ENCODE results near the gene CRYAB.

The CRYAB gene

DNA sequence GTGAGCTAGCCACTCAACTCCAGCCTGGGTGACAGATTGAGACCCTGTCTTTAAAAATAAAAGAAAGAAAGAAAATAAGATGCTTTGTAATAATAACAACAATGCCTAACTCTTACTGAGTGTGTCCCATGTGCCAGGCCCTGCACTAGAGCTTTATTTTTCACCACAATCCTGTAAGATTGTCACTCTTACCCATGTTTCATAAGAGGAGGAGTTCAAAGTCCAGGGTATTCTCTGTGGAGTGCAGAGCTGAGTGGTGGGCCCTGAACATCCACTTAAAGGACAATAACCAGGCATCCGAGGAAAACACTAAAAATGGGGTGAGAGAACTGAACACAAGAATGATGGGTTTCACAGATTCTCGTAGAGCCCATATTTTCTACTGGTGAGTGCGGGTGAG is 6.2 kb upstream of the CRYAB start:
- Histone ChIP-seq H2BK120ac (ENCODE audit: insufficient read depth, low read length, poor library complexity) (no peak overlapping the region), H2AFZ (ENCODE audit: insufficient read depth, low read length, poor library complexity) (no peak overlapping the region), H4K12ac (ENCODE audit: low read depth, low read length) (no peak overlapping the region), H3K23ac (ENCODE audit: low read length) (no peak overlapping the region), H3K4me3 (ENCODE audit: low read depth, low read length) (no peak overlapping the region), H3K4ac (ENCODE audit: low read depth, low read length) (no peak overlapping the region), H3K27me3 (ENCODE audit: insufficient read depth, low read length) (no peaks in the 10 kb centered on the region), H3K79me2 (ENCODE audit: control insufficient read depth, insufficient read depth, low read length, poor library complexity) (peaks cover 2% of the 10 kb centered on the region), H4K91ac (ENCODE audit: low read depth, low read length) (no peak overlapping the region), H3K9ac (ENCODE audit: low read length) (peak overlapping the region; percentile 13), H2BK12ac (ENCODE audit: low read length) (no peak overlapping the region), H2BK5ac (ENCODE audit: low read depth, low read length, poor library complexity) (no peak overlapping the region), H3K27ac (ENCODE audit: low read depth, low read length) (no peak overlapping the region), H3K36me3 (ENCODE audit: control insufficient read depth in 1 of 2, insufficient read depth in 2 of 2, low read length in 2 of 2) (no peaks in the 10 kb centered on the region), H3K18ac (ENCODE audit: low read length) (no peak overlapping the region), H3K9me3 (ENCODE audit: insufficient read depth, low read depth, low read length) (peaks cover 2% of the 10 kb centered on the region), H3K79me1 (ENCODE audit: low read length) (peaks cover 4% of the 10 kb centered on the region), H3K4me2 (ENCODE audit: low read length) (no peak overlapping the region), H4K8ac (ENCODE audit: low read depth, low read length) (no peak overlapping the region), H2AK5ac (ENCODE audit: low read length) (no peak overlapping the region), H3K14ac (ENCODE audit: low read length) (no peak overlapping the region), H3K4me1 (ENCODE audit: control insufficient read depth in 1 of 2, insufficient read depth in 2 of 2, low read length in 2 of 2) (peaks cover 3 to 4% of the 10 kb centered on the region in 2 experiments)
- DNase-seq, result no peak
- no CpG with 5 or more reads among the region's 3 CpGs for WGBS (ENCODE audit: extremely low coverage, insufficient coverage, insufficient read length)

DNA sequence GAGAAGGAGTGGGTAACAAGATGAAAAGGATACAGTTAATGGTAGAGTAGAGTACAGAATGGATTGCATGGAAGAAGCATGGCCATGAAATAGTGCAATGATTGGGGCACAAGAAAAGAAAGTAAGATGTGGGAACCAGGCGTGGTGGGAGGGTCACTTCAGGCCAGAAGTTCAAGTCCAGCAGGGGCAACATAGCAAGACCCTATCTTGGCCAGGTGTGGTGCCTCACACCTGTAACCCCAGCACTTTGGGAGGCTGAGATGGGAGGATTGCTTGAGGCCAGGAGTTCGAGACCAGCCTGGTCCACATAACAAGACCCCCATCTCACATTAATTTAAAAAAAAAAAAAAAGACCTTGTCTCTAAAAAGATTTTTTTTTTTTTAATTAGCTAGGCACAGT is 5.7 kb upstream of the CRYAB start:
- no peaks in the 10 kb centered on the region for H3K27me3 ChIP-seq (ENCODE audit: insufficient read depth, low read length)
- no peak overlapping the region for H4K12ac ChIP-seq (ENCODE audit: low read depth, low read length)
- H3K9ac ChIP-seq (ENCODE audit: low read length), result no peak overlapping the region
- H3K23ac ChIP-seq (ENCODE audit: low read length), result no peak overlapping the region
- no peak overlapping the region for H3K4me2 ChIP-seq (ENCODE audit: low read length)
- no CpG with 5 or more reads among the region's 2 CpGs for WGBS (ENCODE audit: extremely low coverage, insufficient coverage, insufficient read length)
- H3K9me3 ChIP-seq (ENCODE audit: insufficient read depth, low read depth, low read length), result peaks cover 2% of the 10 kb centered on the region
- H2AK5ac ChIP-seq (ENCODE audit: low read length), result no peak overlapping the region
- H3K79me2 ChIP-seq (ENCODE audit: control insufficient read depth, insufficient read depth, low read length, poor library complexity), result peaks cover 2% of the 10 kb centered on the region
- H4K91ac ChIP-seq (ENCODE audit: low read depth, low read length), result no peak overlapping the region
- H3K4me3 ChIP-seq (ENCODE audit: low read depth, low read length), result no peak overlapping the region
- H2BK12ac ChIP-seq (ENCODE audit: low read length), result no peak overlapping the region
- no peak overlapping the region for H4K8ac ChIP-seq (ENCODE audit: low read depth, low read length)
- no peak overlapping the region for H3K4ac ChIP-seq (ENCODE audit: low read depth, low read length)
- no peak overlapping the region for H2BK5ac ChIP-seq (ENCODE audit: low read depth, low read length, poor library complexity)
- no peak for DNase-seq
- peaks cover 3 to 4% of the 10 kb centered on the region in 2 experiments for H3K4me1 ChIP-seq (ENCODE audit: control insufficient read depth in 1 of 2, insufficient read depth in 2 of 2, low read length in 2 of 2)
- no peak overlapping the region for H3K27ac ChIP-seq (ENCODE audit: low read depth, low read length)
- H3K36me3 ChIP-seq (ENCODE audit: control insufficient read depth in 1 of 2, insufficient read depth in 2 of 2, low read length in 2 of 2), result no peaks in the 10 kb centered on the region
- H3K14ac ChIP-seq (ENCODE audit: low read length), result no peak overlapping the region
- no peak overlapping the region for H2BK120ac ChIP-seq (ENCODE audit: insufficient read depth, low read length, poor library complexity)
- H2AFZ ChIP-seq (ENCODE audit: insufficient read depth, low read length, poor library complexity), result no peak overlapping the region
- H3K79me1 ChIP-seq (ENCODE audit: low read length), result peaks cover 4% of the 10 kb centered on the region
- H3K18ac ChIP-seq (ENCODE audit: low read length), result no peak overlapping the region

DNA sequence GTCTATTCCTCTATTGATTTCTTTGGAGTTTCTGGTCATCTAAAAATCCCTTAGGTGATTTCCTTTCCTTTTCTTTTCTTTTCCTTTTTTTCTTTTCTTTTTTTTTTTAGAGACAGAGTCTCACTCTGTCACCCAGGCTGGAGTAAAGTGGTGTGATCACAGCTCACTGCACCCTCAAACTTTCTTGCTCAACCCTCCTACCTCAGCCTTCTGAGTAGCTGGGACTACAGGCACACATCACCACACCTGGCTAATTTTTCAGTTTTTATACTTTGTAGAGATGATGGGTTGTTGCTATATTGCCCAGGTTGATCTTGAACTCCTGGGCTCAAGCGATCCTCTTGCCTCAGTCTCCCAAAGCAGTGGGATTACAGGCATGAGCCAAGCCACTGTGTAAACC is 5.2 kb upstream of the CRYAB start:
- Histone ChIP-seq H3K9me3 (ENCODE audit: insufficient read depth, low read depth, low read length) (peaks cover 2% of the 10 kb centered on the region), H3K4ac (ENCODE audit: low read depth, low read length) (no peak overlapping the region), H3K27me3 (ENCODE audit: insufficient read depth, low read length) (no peaks in the 10 kb centered on the region), H4K91ac (ENCODE audit: low read depth, low read length) (no peak overlapping the region), H2BK120ac (ENCODE audit: insufficient read depth, low read length, poor library complexity) (no peak overlapping the region), H2BK12ac (ENCODE audit: low read length) (no peak overlapping the region), H4K12ac (ENCODE audit: low read depth, low read length) (no peak overlapping the region), H3K4me2 (ENCODE audit: low read length) (no peak overlapping the region), H3K14ac (ENCODE audit: low read length) (no peak overlapping the region), H2AK5ac (ENCODE audit: low read length) (no peak overlapping the region), H3K27ac (ENCODE audit: low read depth, low read length) (no peak overlapping the region), H2AFZ (ENCODE audit: insufficient read depth, low read length, poor library complexity) (no peak overlapping the region), H2BK5ac (ENCODE audit: low read depth, low read length, poor library complexity) (no peak overlapping the region), H3K36me3 (ENCODE audit: control insufficient read depth in 1 of 2, insufficient read depth in 2 of 2, low read length in 2 of 2) (no peaks in the 10 kb centered on the region), H3K79me1 (ENCODE audit: low read length) (peaks cover 5% of the 10 kb centered on the region), H3K23ac (ENCODE audit: low read length) (no peak overlapping the region), H3K79me2 (ENCODE audit: control insufficient read depth, insufficient read depth, low read length, poor library complexity) (peaks cover 2% of the 10 kb centered on the region), H3K4me3 (ENCODE audit: low read depth, low read length) (no peak overlapping the region), H3K18ac (ENCODE audit: low read length) (no peak overlapping the region), H3K9ac (ENCODE audit: low read length) (no peak overlapping the region), H3K4me1 (ENCODE audit: control insufficient read depth in 1 of 2, insufficient read depth in 2 of 2, low read length in 2 of 2) (peaks cover 7 to 8% of the 10 kb centered on the region in 2 experiments), H4K8ac (ENCODE audit: low read depth, low read length) (no peak overlapping the region)
- WGBS (ENCODE audit: extremely low coverage, insufficient coverage, insufficient read length), result no CpG with 5 or more reads among the region's 1 CpG
- no peak for DNase-seq

DNA sequence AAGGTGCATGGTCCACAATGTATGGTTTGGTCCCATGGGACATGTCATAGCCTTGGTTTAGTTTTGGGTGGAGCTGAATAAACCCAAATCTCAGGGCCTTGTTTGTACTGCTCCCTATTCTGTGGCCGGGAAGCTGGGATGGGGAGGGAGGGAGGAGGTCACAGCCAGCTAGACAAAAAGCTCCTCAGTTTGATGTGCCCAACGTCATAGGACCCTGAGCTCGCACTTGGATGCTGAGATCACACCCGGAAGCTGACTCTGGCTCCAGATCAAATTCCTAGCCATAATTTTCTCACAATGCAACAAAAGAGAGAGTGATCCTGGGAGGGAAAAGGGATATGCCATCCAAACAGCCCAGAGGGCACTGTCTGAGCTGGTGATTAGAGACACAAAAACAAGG is 2.4 kb upstream of the CRYAB start:
- Histone ChIP-seq H2BK5ac (ENCODE audit: low read depth, low read length, poor library complexity) (no peak overlapping the region), H3K36me3 (ENCODE audit: control insufficient read depth in 1 of 2, insufficient read depth in 2 of 2, low read length in 2 of 2) (no peaks in the 10 kb centered on the region), H4K91ac (ENCODE audit: low read depth, low read length) (no peak overlapping the region), H4K8ac (ENCODE audit: low read depth, low read length) (no peak overlapping the region), H4K12ac (ENCODE audit: low read depth, low read length) (no peak overlapping the region), H3K9me3 (ENCODE audit: insufficient read depth, low read depth, low read length) (peaks cover 2% of the 10 kb centered on the region), H3K9ac (ENCODE audit: low read length) (no peak overlapping the region), H3K4me3 (ENCODE audit: low read depth, low read length) (no peak overlapping the region), H3K79me1 (ENCODE audit: low read length) (peaks cover 11% of the 10 kb centered on the region), H3K4me1 (ENCODE audit: control insufficient read depth in 1 of 2, insufficient read depth in 2 of 2, low read length in 2 of 2) (peaks cover 21 to 22% of the 10 kb centered on the region in 2 experiments), H3K18ac (ENCODE audit: low read length) (no peak overlapping the region), H3K27me3 (ENCODE audit: insufficient read depth, low read length) (no peaks in the 10 kb centered on the region), H2AK5ac (ENCODE audit: low read length) (no peak overlapping the region), H3K4ac (ENCODE audit: low read depth, low read length) (no peak overlapping the region), H3K23ac (ENCODE audit: low read length) (no peak overlapping the region), H2AFZ (ENCODE audit: insufficient read depth, low read length, poor library complexity) (no peak overlapping the region), H3K79me2 (ENCODE audit: control insufficient read depth, insufficient read depth, low read length, poor library complexity) (peaks cover 2% of the 10 kb centered on the region), H3K4me2 (ENCODE audit: low read length) (no peak overlapping the region), H2BK12ac (ENCODE audit: low read length) (no peak overlapping the region), H3K14ac (ENCODE audit: low read length) (no peak overlapping the region), H3K27ac (ENCODE audit: low read depth, low read length) (no peak overlapping the region), H2BK120ac (ENCODE audit: insufficient read depth, low read length, poor library complexity) (no peak overlapping the region)
- WGBS (ENCODE audit: extremely low coverage, insufficient coverage, insufficient read length), result no CpG with 5 or more reads among the region's 4 CpGs
- DNase-seq, result no peak

Data from trophoblast cell (in vitro differentiated cells and primary cell).